Inferior parietal cortex (tissue), 1 donor: Measurements from ENCODE around the gene DLX6.
"Not testable (repeated sequence)": the region's sequence is repeated elsewhere in the genome, so short reads cannot be mapped to it uniquely, and the experiment has no call there.

ENCODE experiments used
- DNase-seq: peaks from one replicate; pipeline ENCODE4 v3.0.0-alpha.2; 2016; ENCODE audit errors: extremely low spot score

DLX6 gene

GRCh38 chr7:97022491-97023306, 17.3 kb downstream of the DLX6 start:
- no peak for DNase-seq

GRCh38 chr7:97024209-97025129, 19.1 kb downstream of the DLX6 start, which contains the start of gene DLX5:
DLX5 (minus strand) TSS chr7:97024831; CDS start chr7:97024623, 208 bp downstream.
- DNase-seq: no peak

GRCh38 chr7:97025130-97025499, 19.8 kb downstream of the DLX6 start:
- DNase-seq: no peak

GRCh38 chr7:97025983-97026714, 20.8 kb downstream of the DLX6 start:
- no peak for DNase-seq

- DNase-seq: no peak
These were observed 21.5 kb downstream of the DLX6 start for GRCh38 chr7:97026715-97027426.

GRCh38 chr7:97027427-97028234, 22.3 kb downstream of the DLX6 start:
- peak; percentile 91 for DNase-seq

- DNase-seq: not testable (repeated sequence)
These were observed 29.0 kb downstream of the DLX6 start for GRCh38 chr7:97034213-97034852.

GRCh38 chr7:97039374-97040065, 34.2 kb downstream of the DLX6 start:
- no peak for DNase-seq

GRCh38 chr7:97043281-97043680, 37.9 kb downstream of the DLX6 start:
- no peak for DNase-seq
